A549 treated with AZD2906 at 1 μM for 4 hours (cell line): Measurements from ENCODE around the gene ELOB. TPM values are rescaled to one million over a fixed set of nuclear protein-coding genes. Genes with fewer than 3 reads are reported as not detected.

ENCODE experiments used
- total RNA-seq: library from RNA; stranded (reverse); fragments of 200-300 nt; extraction: Qiagen RNA extraction; gene quantifications from 5 replicates; pipeline ENCODE4 v1.2.3, GENCODE V29; 2022

The ELOB gene
- total RNA-seq: 453 to 554 TPM (median 517 TPM) in 5 replicates

DNA sequence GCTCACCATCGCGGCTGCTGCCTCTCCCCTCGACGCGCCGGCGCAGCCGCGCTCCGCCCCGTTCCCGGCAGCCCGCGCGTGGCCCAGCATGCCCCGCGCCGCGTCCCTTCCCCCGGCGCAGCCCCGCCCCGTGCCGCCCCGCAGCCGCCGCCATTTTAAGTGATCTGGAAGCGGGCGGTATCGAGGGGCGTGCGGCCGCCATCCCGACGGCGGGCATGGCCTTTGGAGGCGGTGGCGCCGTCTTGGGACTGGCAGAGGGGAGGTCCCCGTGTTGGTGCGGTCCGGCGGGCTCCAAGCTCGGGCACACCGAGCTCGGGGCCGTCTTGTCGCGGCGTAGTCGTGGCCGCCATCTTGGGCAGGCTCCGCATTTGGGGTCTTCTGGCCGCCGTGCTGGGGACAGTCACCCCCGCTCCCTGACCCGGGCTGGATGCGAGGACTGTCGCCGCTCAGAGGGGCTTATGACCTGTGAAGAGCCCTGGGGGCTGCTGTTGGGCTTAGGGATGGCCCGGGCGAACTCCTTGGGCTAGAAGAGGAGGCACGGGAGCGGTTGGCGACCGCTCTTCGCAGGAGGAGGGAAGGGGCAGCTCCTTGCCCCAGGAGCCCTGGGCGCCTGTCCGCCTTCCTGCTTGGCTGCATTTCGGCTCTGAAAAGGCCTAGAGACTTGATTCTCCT is at the start of gene ELOB:
Gene ELOB (minus strand): TSS at position 50 of the 672 bp plus-strand sequence. CDS start 41 bp downstream, at position 9.

DNA sequence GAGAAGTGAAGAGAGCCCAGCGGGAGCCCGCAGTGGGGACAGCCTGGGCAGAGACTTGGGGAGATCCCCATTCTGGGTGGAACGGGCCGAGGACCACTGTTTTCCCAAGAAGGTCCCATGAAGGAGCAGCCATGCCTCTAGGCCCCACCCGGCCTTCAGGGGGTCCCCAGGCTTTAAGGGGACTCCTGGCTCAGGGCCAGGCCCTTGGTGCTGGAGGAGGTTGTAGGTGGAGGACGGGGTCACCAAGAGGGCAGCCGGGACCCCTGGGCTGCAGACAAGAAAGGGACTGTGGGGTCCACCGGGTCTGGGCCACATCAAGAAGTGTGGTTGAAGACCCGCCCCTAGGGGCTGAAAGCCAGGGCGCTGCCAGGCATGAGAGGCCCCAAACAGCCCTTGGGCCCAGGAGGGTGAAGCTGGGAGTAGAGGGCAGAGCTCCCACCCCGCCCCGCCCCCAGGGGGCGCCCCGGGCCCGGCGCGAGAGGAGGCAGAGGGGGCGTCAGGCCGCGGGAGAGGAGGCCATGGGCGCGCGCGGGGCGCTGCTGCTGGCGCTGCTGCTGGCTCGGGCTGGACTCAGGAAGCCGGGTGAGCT is 39.8 kb upstream of the ELOB start, which contains the start of gene PRSS21:
Gene PRSS21 (plus strand): TSS at position 487 of the 589 bp plus-strand sequence. CDS start 32 bp downstream, at position 519.

DNA sequence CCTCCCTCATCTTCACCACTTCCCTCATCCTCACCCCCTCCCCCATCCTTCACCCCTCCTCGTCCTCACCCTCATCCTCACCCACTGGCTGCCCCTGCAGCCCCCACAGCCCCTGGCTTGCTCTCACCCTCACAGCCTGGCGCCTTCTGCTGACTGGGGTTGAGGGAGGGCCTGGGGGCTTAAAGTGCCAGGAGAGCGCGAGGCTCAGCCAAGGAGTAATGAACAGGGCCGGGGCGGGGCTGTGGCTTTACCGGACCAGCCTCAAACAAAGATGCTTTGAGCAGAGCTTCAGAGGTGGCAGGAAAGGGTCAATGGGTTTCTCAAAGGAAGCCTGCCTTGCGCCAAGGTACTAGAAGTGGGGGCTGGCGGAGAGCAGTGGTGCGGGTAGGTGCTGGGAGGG is 10.3 kb upstream of the ELOB start, which contains the start of gene PRSS33:
Gene PRSS33 (minus strand): TSS at position 155 of the 400 bp plus-strand sequence. CDS start 1,013 bp downstream, outside the sequence.

DNA sequence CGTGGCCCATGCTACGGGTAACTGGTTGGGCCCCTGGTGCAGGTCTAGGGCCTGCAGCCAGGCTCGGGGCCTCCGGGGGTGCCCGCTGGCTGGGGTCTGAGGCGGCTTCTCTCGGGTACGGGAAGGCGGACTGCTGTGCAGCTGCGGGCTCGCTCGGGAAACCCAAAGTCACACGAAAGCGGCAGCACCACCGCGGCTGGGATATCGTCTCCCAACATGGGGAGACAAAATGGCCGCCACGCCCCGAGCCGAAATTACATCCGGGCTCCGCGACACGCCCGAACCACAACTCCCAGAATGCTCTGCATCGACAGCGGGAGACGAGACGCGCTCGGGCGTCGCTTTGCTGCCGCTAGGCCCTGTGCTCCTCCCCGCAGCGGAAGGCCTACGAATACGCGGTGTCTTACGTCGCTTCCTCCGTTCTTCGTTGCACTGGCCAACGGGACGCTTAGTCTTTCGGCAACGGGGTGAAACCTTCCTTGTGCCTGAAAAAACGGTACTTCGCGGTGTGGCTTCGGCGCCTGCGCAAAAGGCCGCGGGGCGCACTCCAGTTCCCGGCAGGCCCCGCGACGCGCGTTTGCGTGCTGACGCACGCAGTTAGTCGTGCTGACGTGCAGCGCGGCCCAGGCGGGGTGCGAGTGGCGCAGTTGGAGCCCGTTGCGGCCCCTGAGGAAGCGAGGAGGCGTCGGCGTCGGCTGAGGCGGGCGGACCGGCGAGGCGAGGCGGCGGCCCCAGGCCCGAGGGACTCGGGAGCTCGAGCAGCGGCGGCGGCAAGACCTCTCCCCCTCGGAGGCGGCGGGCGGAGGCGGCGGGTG is 24.8 kb downstream of the ELOB start, which contains the start of gene SRRM2:
Gene SRRM2 (plus strand): TSS at position 604 of the 815 bp plus-strand sequence. CDS start 3,727 bp downstream, outside the sequence.

Other genes starting within 250 kb of the ELOB start
- gene CEMP1, start 245.9 kb downstream of the ELOB start, total RNA-seq: 0.06 to 0.15 TPM (median 0.09 TPM) in 3 of 5 replicates, not detected in the others
- 19.3 to 24.1 TPM (median 20.6 TPM) in 5 replicates for gene PDPK1, start 239.3 kb downstream of the ELOB start, total RNA-seq
- gene KCTD5, start 94.8 kb downstream of the ELOB start, total RNA-seq: 35.2 to 44.7 TPM (median 40.1 TPM) in 5 replicates
- 1.1 to 2.3 TPM (median 1.8 TPM) in 5 replicates for gene PRSS27, start 57.1 kb downstream of the ELOB start, total RNA-seq
- 310 to 432 TPM (median 410 TPM) in 5 replicates for gene SRRM2, start 24.6 kb downstream of the ELOB start, total RNA-seq
- 0.05 to 0.06 TPM in 2 of 5 replicates, not detected in the others for gene PRSS33, start 10.3 kb upstream of the ELOB start, total RNA-seq
- not detected in 5 replicates for gene PRSS41, start 21.2 kb upstream of the ELOB start, total RNA-seq
- gene PRSS21, start 40.0 kb upstream of the ELOB start, total RNA-seq: 0.11 to 0.28 TPM (median 0.14 TPM) in 5 replicates
- gene ZG16B, start 53.0 kb upstream of the ELOB start, total RNA-seq: 0.37 to 0.96 TPM (median 0.92 TPM) in 5 replicates
- gene PRSS22, start 80.9 kb upstream of the ELOB start, total RNA-seq: 0.50 to 0.98 TPM (median 0.78 TPM) in 5 replicates
- gene FLYWCH2, start 105.9 kb upstream of the ELOB start, total RNA-seq: 44.5 to 53.1 TPM (median 50.0 TPM) in 5 replicates
- gene FLYWCH1, start 134.7 kb upstream of the ELOB start, total RNA-seq: 17.2 to 24.4 TPM (median 23.8 TPM) in 5 replicates
- gene KREMEN2, start 187.0 kb upstream of the ELOB start, total RNA-seq: 1.4 to 2.0 TPM (median 1.8 TPM) in 5 replicates
- 34.7 to 46.3 TPM (median 44.9 TPM) in 5 replicates for gene PAQR4, start 192.1 kb upstream of the ELOB start, total RNA-seq
- gene PKMYT1, start 203.2 kb upstream of the ELOB start, total RNA-seq: 67.8 to 94.9 TPM (median 91.6 TPM) in 5 replicates
- gene CLDN9, start 235.6 kb upstream of the ELOB start, total RNA-seq: 0.25 to 0.37 TPM (median 0.31 TPM) in 5 replicates
- 0.18 to 0.44 TPM (median 0.29 TPM) in 5 replicates for gene CLDN6, start 240.9 kb upstream of the ELOB start, total RNA-seq
- 400 to 615 TPM (median 501 TPM) in 5 replicates for gene TNFRSF12A, start 243.1 kb upstream of the ELOB start, total RNA-seq
- gene HCFC1R1, start 246.7 kb upstream of the ELOB start, total RNA-seq: 208 to 263 TPM (median 244 TPM) in 5 replicates
- 25.1 to 35.5 TPM (median 32.7 TPM) in 5 replicates for gene THOC6, start 246.8 kb upstream of the ELOB start, total RNA-seq